Body of pancreas (tissue), 4 donors: ENCODE data around the gene FAM124A. TPM values are rescaled to one million over a fixed set of nuclear protein-coding genes. Genes with fewer than 3 reads are reported as not detected.
A peak's percentile ranks its signal among the peaks of the same experiment; 100 is the strongest.

ENCODE experiments used
- ATAC-seq: fragments of 150-250 bp; one replicate; pipeline ENCODE4 v1.9.1; 2016
- DNase-seq, 4 donors: peaks; one replicate each; pipeline ENCODE4 v3.0.0-alpha.2; 2019
- H3K27ac ChIP-seq, 4 donors: fragments of 200-600 bp; sonication (generic); 1 replicate in 3 of 4; 2 replicates in 1 of 4; pipeline versions ENCODE4 v1.5.1 to v1.6.1; 2016 to 2019; ENCODE audit warnings: mild to moderate bottlenecking in 1 of 4, mixed read lengths in 1 of 4, moderate library complexity in 1 of 4
- H3K27me3 ChIP-seq, 2 donors: fragments of 200-600 bp; sonication (generic); one replicate each; pipeline ENCODE4 v1.6.0; 2016; ENCODE audit warnings: mild to moderate bottlenecking in 1 of 2
- H3K36me3 ChIP-seq, 2 donors: fragments of 200-600 bp; sonication (generic); replicated peaks in 1 of 2; 2 replicates each; pipeline ENCODE4 v1.5.1; 2016; ENCODE audit warnings: low read depth in 2 of 2; ENCODE audit not compliant: insufficient read depth in 1 of 2
- H3K4me1 ChIP-seq: fragments of 200-600 bp; sonication (generic); one replicate; pipeline ENCODE4 v1.6.0; 2016
- H3K4me3 ChIP-seq, 2 donors: fragments of 200-600 bp; sonication (generic); 1 replicate in 1 of 2; 2 replicates in 1 of 2; pipeline ENCODE4 v1.5.1; 2016 to 2019
- H3K9me3 ChIP-seq, 3 donors: fragments of 200-600 bp; sonication (generic); 1 replicate in 2 of 3; 2 replicates in 1 of 3; pipeline ENCODE4 v1.5.1; 2016
- CTCF ChIP-seq, 7 experiments: fragments of 450-650 bp in 4 of 7; fragments of 200-600 bp in 3 of 7; sonication (generic) in 3 of 7; IDR thresholded peaks; one replicate each; pipeline ENCODE4 v1.5.1; 2016 to 2019; ENCODE audit warnings: antibody characterized with exemption in 7 of 7
- POLR2A ChIP-seq, 3 donors: fragments of 450-650 bp; IDR thresholded peaks; one replicate each; pipeline ENCODE4 v1.6.1; 2016; ENCODE audit warnings: antibody characterized with exemption in 3 of 3, mild to moderate bottlenecking in 2 of 3
- WGBS, 2 donors: methylation state at CpG; one replicate each; pipeline ENCODE4 v1.1.5; 2017; 5-methylcytosine and 5-hydroxymethylcytosine counted together
- intact Hi-C: fragments of 100-400 bp; cut with DNase I; formaldehyde crosslinking; loops from one replicate; pipeline ENCODE4 v1.15.1; 2023
- total RNA-seq, 2 donors: library from RNA; depleted of rRNA; stranded (reverse); fragments of >200 nt; gene quantifications; one replicate each; pipeline ENCODE4 v1.1.0, GENCODE V29; 2016

FAM124A gene
- total RNA-seq, 2 donors from 2014 or later: 0.78 to 2.0 TPM

GRCh38 chr13:51221674-51222036 is 543 bp upstream of the FAM124A start:
- TF ChIP-seq POLR2A (IDR thresholded peaks at IDR 0.05) (no peak), CTCF (IDR thresholded peaks at IDR 0.05) (no peak)
- H3K4me3 ChIP-seq: peak overlapping the region in 1 of 2 donors; percentile 51
- H3K27ac ChIP-seq: no peak overlapping the region
- ATAC-seq (no peak), DNase-seq (no peak)
- peaks cover 15% of the 10 kb centered on the region for H3K4me1 ChIP-seq
- 1 to 2% methylated on average over 11 of the region's 11 CpGs for WGBS, 2 donors
- H3K9me3 ChIP-seq: no peaks in the 10 kb centered on the region
- intact Hi-C loops: loop anchor here (5.0 kb wide), 1 partner anchor 66 kb away; no protein-coding TSS in a partner anchor
- no peaks in the 10 kb centered on the region for H3K27me3 ChIP-seq
- H3K36me3 ChIP-seq: no peaks in the 10 kb centered on the region

GRCh38 chr13:51222686-51223559 is 725 bp downstream of the FAM124A start:
- 32 to 58% methylated on average over 24 to 34 of the region's 34 CpGs for WGBS, 2 donors
- Histone ChIP-seq H3K4me3 (peak overlapping the region; percentile 7 to 46), H3K27me3 (no peaks in the 10 kb centered on the region), H3K4me1 (peaks cover 15% of the 10 kb centered on the region), H3K36me3 (no peaks in the 10 kb centered on the region), H3K9me3 (no peaks in the 10 kb centered on the region), H3K27ac (no peak overlapping the region)
- TF ChIP-seq CTCF (IDR thresholded peaks at IDR 0.05) (no peak), POLR2A (IDR thresholded peaks at IDR 0.05) (no peak)
- intact Hi-C loops: loop anchor here (5.0 kb wide), 1 partner anchor 64 kb away; no protein-coding TSS in a partner anchor
- no peak for DNase-seq
- peak; percentile 29 for ATAC-seq

- WGBS, 2 donors: 91 to 93% methylated on average over 13 of the region's 13 CpGs
- Histone ChIP-seq H3K27me3 (no peaks in the 10 kb centered on the region), H3K9me3 (no peaks in the 10 kb centered on the region), H3K4me1 (peaks cover 15% of the 10 kb centered on the region), H3K27ac (no peak overlapping the region), H3K4me3 (no peak overlapping the region), H3K36me3 (no peaks in the 10 kb centered on the region)
- no peak for DNase-seq
- TF ChIP-seq CTCF (IDR thresholded peaks at IDR 0.05) (no peak), POLR2A (IDR thresholded peaks at IDR 0.05) (no peak)
- intact Hi-C loops: loop anchor here (5.0 kb wide), 1 partner anchor 64 kb away; no protein-coding TSS in a partner anchor
- no peak for ATAC-seq
Observed at GRCh38 chr13:51223560-51224270, 1.5 kb downstream of the FAM124A start.

GRCh38 chr13:51225029-51225428 is 2.8 kb downstream of the FAM124A start:
- Histone ChIP-seq H3K27ac (no peak overlapping the region), H3K9me3 (no peaks in the 10 kb centered on the region), H3K4me3 (no peak overlapping the region), H3K4me1 (peaks cover 15% of the 10 kb centered on the region), H3K36me3 (no peaks in the 10 kb centered on the region), H3K27me3 (no peaks in the 10 kb centered on the region)
- TF ChIP-seq POLR2A (IDR thresholded peaks at IDR 0.05) (no peak), CTCF (IDR thresholded peaks at IDR 0.05) (no peak)
- intact Hi-C loops: no loop called here
- ATAC-seq: no peak
- no peak for DNase-seq
